T-cell (primary cell): ENCODE measurements around the gene DDR1. TPM values are rescaled to one million over a fixed set of nuclear protein-coding genes. Genes with fewer than 3 reads are reported as not detected.

ENCODE experiments used
- ATAC-seq, 4 experiments: fragments of 200-7000 bp in 3 of 4; fragments of 150-1000 bp in 1 of 4; cut with Tn5 transposase; replicated peaks in 1 of 4; 1 replicate in 3 of 4; 2 replicates in 1 of 4; pipeline ENCODE4 v1.10.0; 2021; ENCODE audit warnings: moderate library complexity in 3 of 4, mild to moderate bottlenecking in 2 of 4, moderate number of reproducible peaks in 1 of 4
- CTCF ChIA-PET, 2 donors: fragments of 300-600 bp; sonication (Branson Sonifier 250); formaldehyde crosslinking; loops; one replicate each; lab custom pipeline; 2022; ENCODE audit warnings: antibody characterized with exemption in 2 of 2; lab: Charles Lee
- POLR2A ChIA-PET, 2 donors: fragments of 300-600 bp; sonication (Branson Sonifier 250); formaldehyde crosslinking; loops; one replicate each; lab custom pipeline; 2022; ENCODE audit warnings: antibody characterized with exemption in 2 of 2; lab: Charles Lee
- DNase-seq, 35 experiments: peaks; one replicate each; pipeline versions ENCODE4 v3.0.0 to v3.0.0-alpha.2; 2013 to 2023
- H3K27ac ChIP-seq: one replicate; pipeline ENCODE4 v1.5.1; 2013; ENCODE audit warnings: low read length
- H3K27me3 ChIP-seq, 2 experiments: replicated peaks in 1 of 2; 1 replicate in 1 of 2; 2 replicates in 1 of 2; pipeline versions ENCODE4 v1.6.1 to v1.7.0; 2013; ENCODE audit warnings: low read length in 1 of 2, mixed read lengths in 1 of 2; ENCODE audit not compliant: control insufficient read depth in 2 of 2, insufficient read depth in 2 of 2; ENCODE audit errors: extremely low read depth in 1 of 2
- H3K36me3 ChIP-seq, 2 donors: 1 replicate in 1 of 2; 2 replicates in 1 of 2; pipeline versions ENCODE4 v1.6.1 to v1.7.0; 2013; ENCODE audit warnings: low read length in 1 of 2; ENCODE audit not compliant: control insufficient read depth in 2 of 2, insufficient read depth in 1 of 2; ENCODE audit errors: extremely low read depth in 1 of 2
- H3K4me1 ChIP-seq, 2 experiments: 1 replicate in 1 of 2; 2 replicates in 1 of 2; pipeline versions ENCODE4 v1.6.1 to v1.7.0; 2013; ENCODE audit warnings: low read length in 2 of 2, mixed read lengths in 1 of 2; ENCODE audit not compliant: insufficient read depth in 2 of 2, control insufficient read depth in 1 of 2; ENCODE audit errors: extremely low read depth in 1 of 2
- H3K4me3 ChIP-seq, 2 donors: 1 replicate in 1 of 2; 2 replicates in 1 of 2; pipeline versions ENCODE4 v1.5.1 to v1.7.0; 2013; ENCODE audit warnings: mild to moderate bottlenecking in 2 of 2, low read length in 1 of 2, moderate library complexity in 1 of 2; ENCODE audit not compliant: control insufficient read depth in 1 of 2; ENCODE audit errors: extremely low read depth in 1 of 2
- H3K9me3 ChIP-seq: 2 replicates; pipeline ENCODE4 v1.7.0; 2013
- H3K27ac Mint-ChIP-seq, 2 donors: one replicate each; pipeline ENCODE4 v1.8.0; 2020 to 2021; ENCODE audit warnings: mild to moderate bottlenecking in 2 of 2, mixed read lengths in 2 of 2
- H3K27me3 Mint-ChIP-seq, 2 donors: one replicate each; pipeline ENCODE4 v1.8.0; 2021 to 2022; ENCODE audit warnings: mixed read lengths in 2 of 2
- H3K36me3 Mint-ChIP-seq: one replicate; pipeline ENCODE4 v1.8.0; 2021; ENCODE audit warnings: mixed read lengths
- H3K4me1 Mint-ChIP-seq, 3 donors: one replicate each; pipeline ENCODE4 v1.8.0; 2020 to 2022; ENCODE audit warnings: mixed read lengths in 3 of 3, mild to moderate bottlenecking in 1 of 3
- H3K4me3 Mint-ChIP-seq, 3 donors: one replicate each; pipeline ENCODE4 v1.8.0; 2020 to 2022; ENCODE audit warnings: mild to moderate bottlenecking in 3 of 3, mixed read lengths in 3 of 3, moderate library complexity in 3 of 3
- H3K9me3 Mint-ChIP-seq, 3 donors: one replicate each; pipeline ENCODE4 v1.8.0; 2020 to 2022; ENCODE audit warnings: mixed read lengths in 3 of 3
- WGBS: methylation state at CpG from one replicate; pipeline ENCODE4 v1.1.5; 2013; ENCODE audit warnings: missing lambda C conversion rate; ENCODE audit not compliant: insufficient coverage; 5-methylcytosine and 5-hydroxymethylcytosine counted together
- total RNA-seq, 35 experiments: library from RNA in 6 of 35; stranded (reverse) in 6 of 35; fragments of 120-200 nt in 1 of 35; gene quantifications; one replicate each; pipeline versions ENCODE4 v1.2.1 to v1.2.4 and lab custom pipeline; 2013 to 2026

Gene DDR1
- total RNA-seq (10 to 100 TPM in 4 of 5 donors, 1 to 10 TPM in 1; 8.8 to 23.9 (median 19.3) TPM), total RNA-seq (lab: John Stamatoyannopoulos, UW) (3.6 to 26.8 (median 11.4) reads per million in 29 experiments)
- total RNA-seq (2013) = 6.2 TPM

DNA sequence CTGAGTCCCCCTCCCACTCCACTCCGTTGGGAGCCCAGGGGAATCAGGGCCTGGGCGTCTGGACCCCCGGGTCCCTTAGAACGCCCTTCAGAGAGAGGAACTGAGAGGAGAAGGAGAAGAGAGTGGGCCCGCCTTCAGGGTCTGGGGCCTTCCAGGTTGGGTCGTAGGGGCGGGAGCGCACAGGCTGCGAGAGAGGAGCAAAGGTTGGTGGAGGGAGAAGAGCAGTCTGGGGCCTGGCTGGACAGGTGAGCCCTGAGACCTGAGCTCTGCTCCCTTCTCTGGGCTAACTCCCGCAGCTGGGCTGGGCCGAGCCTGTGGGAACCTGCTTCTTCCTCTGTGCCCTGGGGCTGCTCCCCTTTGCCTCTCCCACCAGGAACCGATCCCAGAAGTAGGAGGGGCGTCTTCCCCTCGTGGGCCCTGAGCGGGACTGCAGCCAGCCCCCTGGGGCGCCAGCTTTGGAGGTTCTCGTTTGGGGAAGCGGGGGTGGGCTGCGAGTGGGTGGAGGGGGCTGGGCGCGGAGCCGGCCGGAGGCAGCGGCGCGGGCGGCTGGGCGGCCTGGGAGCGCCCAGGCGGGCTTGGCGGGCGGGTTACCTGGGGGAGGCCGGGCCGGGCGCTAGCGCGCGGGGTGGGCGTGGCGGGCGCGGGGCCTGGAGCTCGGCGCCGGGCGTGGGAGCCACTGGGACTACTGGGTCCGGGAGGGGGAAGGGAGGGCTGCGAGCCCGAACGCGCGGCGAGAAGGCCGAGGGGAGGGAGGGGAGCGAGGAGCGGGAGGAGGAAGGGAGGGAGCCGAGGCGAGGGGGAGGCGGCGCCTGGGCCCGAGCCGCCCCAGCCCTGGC lies at the start of gene DDR1:
DDR1 (plus strand) TSS at position 835 of the 836 bp plus-strand sequence. CDS start 4,211 bp downstream, outside the sequence.
- Mint-ChIP-seq H3K27ac (peak within 1 kb of the TSS; percentile 83 to 89), H3K9me3 (no peaks in the 10 kb centered on the region), H3K4me1 (peaks cover 27 to 38% (median 38%) of the 10 kb centered on the region in 3 donors), H3K4me3 (peak within 1 kb of the TSS; percentile 75 to 80 (median 78)), H3K36me3 (no peaks in the 10 kb centered on the region), H3K27me3 (no peaks in the 10 kb centered on the region)
- ATAC-seq (peak; percentile 70 to 78 (median 73)), DNase-seq (peak in 25 of 35 experiments; percentile 4 to 63 (median 27))
- Histone ChIP-seq H3K4me3 (peak within 1 kb of the TSS; percentile 60 to 63), H3K36me3 (peaks cover 0 to 4% of the 10 kb centered on the region in 2 donors), H3K27me3 (peaks cover 0 to 11% of the 10 kb centered on the region in 2 experiments), H3K4me1 (peaks cover 23 to 38% of the 10 kb centered on the region in 2 experiments), H3K27ac (no peak within 1 kb of the TSS), H3K9me3 (no peaks in the 10 kb centered on the region)
- ChIA-PET CTCF (interaction anchor here in 1 of 2 donors (0.6 to 1.2 kb wide), 3 partner anchors 59 to 199 kb away, joined by 3 to 5 read pairs (median 3); no protein-coding TSS in a partner anchor), POLR2A (interaction anchor here in 1 of 2 donors (0.5 to 0.8 kb wide), 2 partner anchors 85 to 1014 kb away, joined by 3 read pairs; partner anchors contain the start of gene EHMT2)
- WGBS = 11% methylated on average over 46 of the region's 62 CpGs

DNA sequence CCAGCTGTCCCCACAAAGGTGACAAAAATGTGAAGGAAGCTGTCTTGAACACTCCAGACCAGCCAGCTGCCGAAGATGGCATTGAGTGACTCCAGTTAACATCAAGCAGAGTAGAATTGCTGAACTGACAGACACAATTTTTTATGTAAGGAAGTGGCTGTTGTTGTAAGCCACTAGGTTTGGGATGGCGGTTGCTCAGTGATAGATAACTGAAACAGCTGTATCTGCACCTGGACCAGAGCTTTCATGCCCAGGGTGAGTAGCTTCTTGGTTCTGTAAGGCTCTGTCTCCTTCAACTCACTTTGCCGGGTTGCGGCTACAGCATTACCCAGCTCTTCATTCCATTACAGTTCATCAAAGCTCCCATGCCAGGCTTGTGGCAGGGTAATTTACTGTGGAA lies 49.7 kb upstream of the DDR1 start:
- ATAC-seq (peak; percentile 65 to 84 (median 70)), DNase-seq (peak in 11 of 35 experiments; percentile 2 to 45 (median 18))
- Mint-ChIP-seq H3K9me3 (no peaks in the 10 kb centered on the region), H3K36me3 (peaks cover 5% of the 10 kb centered on the region), H3K27me3 (no peaks in the 10 kb centered on the region), H3K4me3 (peak overlapping the region in 1 of 3 donors; percentile 29), H3K4me1 (peaks cover 38 to 56% (median 55%) of the 10 kb centered on the region in 3 donors), H3K27ac (peak overlapping the region; percentile 95 to 97)
- ChIA-PET POLR2A (no interaction called here), CTCF (no interaction called here)
- H3K27me3 ChIP-seq = no peaks in the 10 kb centered on the region
- H3K36me3 ChIP-seq = no peaks in the 10 kb centered on the region
- peaks cover 21 to 40% of the 10 kb centered on the region in 2 experiments for H3K4me1 ChIP-seq
- WGBS = 0% methylated on average over 1 of the region's 4 CpGs
- no peak overlapping the region for H3K4me3 ChIP-seq
- H3K9me3 ChIP-seq = no peaks in the 10 kb centered on the region
- peak overlapping the region; percentile 61 for H3K27ac ChIP-seq

DNA sequence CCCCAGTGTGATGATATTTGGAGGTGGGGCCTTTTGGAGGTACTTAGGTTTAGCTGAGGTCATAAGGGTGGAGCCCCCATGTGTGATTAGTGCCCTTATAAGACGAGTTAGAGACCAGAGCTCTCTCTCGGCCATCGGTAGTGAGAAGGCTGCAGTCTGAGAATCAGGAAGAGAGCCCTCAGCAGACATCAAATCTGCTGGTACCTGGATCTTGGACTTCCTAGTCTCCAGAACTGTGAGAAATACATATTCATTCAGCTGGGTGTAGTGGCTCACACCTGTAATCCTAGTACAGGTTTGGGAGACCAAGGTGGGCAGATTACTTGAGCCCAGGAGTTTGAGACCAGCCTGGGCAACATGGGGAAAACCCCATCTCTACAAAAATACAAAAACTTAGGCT lies 48.7 kb upstream of the DDR1 start:
- H3K4me1 ChIP-seq = peaks cover 17 to 35% of the 10 kb centered on the region in 2 experiments
- H3K36me3 Mint-ChIP-seq = peaks cover 5% of the 10 kb centered on the region
- H3K4me3 Mint-ChIP-seq = no peak overlapping the region
- no peaks in the 10 kb centered on the region for H3K36me3 ChIP-seq
- no peak for ATAC-seq
- H3K9me3 Mint-ChIP-seq = no peaks in the 10 kb centered on the region
- no peaks in the 10 kb centered on the region for H3K27me3 Mint-ChIP-seq
- H3K9me3 ChIP-seq = no peaks in the 10 kb centered on the region
- H3K4me3 ChIP-seq = no peak overlapping the region
- POLR2A ChIA-PET = no interaction called here
- peak overlapping the region; percentile 23 to 95 for H3K27ac Mint-ChIP-seq
- H3K27me3 ChIP-seq = no peaks in the 10 kb centered on the region
- CTCF ChIA-PET = interaction anchor here in 1 of 2 donors (0.6 kb wide), 1 partner anchor 47 kb away, joined by 8 read pairs; no protein-coding TSS in a partner anchor
- no peak for DNase-seq
- no CpG with 5 or more reads among the region's 3 CpGs for WGBS
- H3K4me1 Mint-ChIP-seq = peaks cover 32 to 53% (median 45%) of the 10 kb centered on the region in 3 donors
- no peak overlapping the region for H3K27ac ChIP-seq

DNA sequence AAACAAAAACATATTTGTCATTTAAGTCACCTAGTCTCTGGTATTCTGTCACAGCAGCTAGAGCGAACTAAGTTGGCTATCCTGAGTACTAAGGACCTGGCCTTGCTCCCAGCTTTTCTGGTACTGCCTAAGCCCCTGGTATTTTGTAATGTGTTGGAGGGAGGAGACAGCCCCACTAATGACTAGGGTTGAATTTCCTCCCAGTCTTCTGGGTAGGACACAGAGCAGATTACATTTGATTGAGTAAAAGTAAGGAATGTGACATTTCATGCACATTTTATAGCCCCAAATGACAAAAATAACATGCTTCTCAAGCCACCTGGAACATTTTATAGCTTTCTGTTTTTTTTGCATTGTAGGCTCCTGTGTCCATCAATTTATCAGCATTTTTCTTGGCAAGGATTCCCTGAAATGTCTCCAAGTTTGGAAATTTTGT lies 47.9 kb upstream of the DDR1 start:
- no peak overlapping the region for H3K4me3 ChIP-seq
- no peaks in the 10 kb centered on the region for H3K36me3 ChIP-seq
- WGBS = no CpG with 5 or more reads among the region's 1 CpG
- CTCF ChIA-PET = interaction anchor here in 1 of 2 donors (1.8 kb wide), 1 partner anchor 8 kb away, joined by 8 read pairs; no protein-coding TSS in a partner anchor
- DNase-seq = no peak
- H3K27ac ChIP-seq = no peak overlapping the region
- Mint-ChIP-seq H3K9me3 (no peaks in the 10 kb centered on the region), H3K27me3 (no peaks in the 10 kb centered on the region), H3K36me3 (peaks cover 5% of the 10 kb centered on the region), H3K4me3 (no peak overlapping the region), H3K4me1 (peaks cover 27 to 49% (median 42%) of the 10 kb centered on the region in 3 donors), H3K27ac (no peak overlapping the region)
- H3K9me3 ChIP-seq = no peaks in the 10 kb centered on the region
- H3K4me1 ChIP-seq = peaks cover 13 to 34% of the 10 kb centered on the region in 2 experiments
- no peaks in the 10 kb centered on the region for H3K27me3 ChIP-seq
- ATAC-seq = no peak
- POLR2A ChIA-PET = no interaction called here

DNA sequence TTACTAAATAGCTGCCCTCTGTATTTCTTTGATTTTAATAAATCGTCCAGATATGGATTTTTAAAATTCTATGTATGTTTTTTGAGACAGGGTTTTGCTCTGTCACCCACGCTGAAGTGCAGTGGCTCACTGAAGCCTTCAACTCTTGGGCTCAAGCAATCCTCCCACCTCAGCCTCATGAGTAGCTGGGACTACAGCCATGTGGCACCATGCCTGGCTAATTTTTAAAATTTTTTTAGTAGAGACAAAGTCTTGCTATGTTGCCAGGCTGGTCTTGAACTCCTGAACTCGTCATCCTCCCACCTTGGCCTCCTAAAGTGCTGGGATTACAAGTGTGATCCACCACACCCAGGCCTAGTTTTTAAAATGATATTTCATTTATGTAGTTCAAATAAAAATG lies 47.4 kb upstream of the DDR1 start:
- no peak overlapping the region for H3K27ac ChIP-seq
- ChIA-PET POLR2A (no interaction called here), CTCF (interaction anchor here in 1 of 2 donors (1.8 kb wide), 1 partner anchor 8 kb away, joined by 8 read pairs; no protein-coding TSS in a partner anchor)
- H3K4me1 ChIP-seq = peaks cover 10 to 34% of the 10 kb centered on the region in 2 experiments
- no peak overlapping the region for H3K27ac Mint-ChIP-seq
- no peaks in the 10 kb centered on the region for H3K27me3 Mint-ChIP-seq
- H3K36me3 ChIP-seq = no peaks in the 10 kb centered on the region
- H3K9me3 ChIP-seq = no peaks in the 10 kb centered on the region
- no peaks in the 10 kb centered on the region for H3K27me3 ChIP-seq
- peaks cover 22 to 48% (median 37%) of the 10 kb centered on the region in 3 donors for H3K4me1 Mint-ChIP-seq
- no peak overlapping the region for H3K4me3 Mint-ChIP-seq
- H3K36me3 Mint-ChIP-seq = peaks cover 5% of the 10 kb centered on the region
- WGBS = no CpG with 5 or more reads among the region's 3 CpGs
- no peaks in the 10 kb centered on the region for H3K9me3 Mint-ChIP-seq
- H3K4me3 ChIP-seq = no peak overlapping the region
- ATAC-seq (no peak), DNase-seq (no peak)

DNA sequence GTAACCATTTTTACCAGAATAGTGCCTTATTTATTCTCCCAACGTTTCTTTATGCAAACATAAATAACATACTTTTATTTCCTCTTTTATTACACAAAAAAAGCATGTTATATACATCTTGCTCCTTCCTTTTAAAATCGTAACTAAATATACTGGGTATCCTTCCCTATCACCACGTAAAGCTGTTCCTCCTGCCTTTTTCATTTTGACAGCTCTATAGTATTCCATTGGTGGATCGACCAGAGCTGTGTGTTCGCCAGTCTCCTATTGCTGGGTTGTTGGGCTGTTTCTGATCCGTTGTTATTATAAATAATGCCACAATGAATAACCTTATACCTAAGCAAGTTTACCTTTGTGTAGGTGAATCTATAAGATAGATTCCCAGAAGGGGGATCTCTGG lies 46.9 kb upstream of the DDR1 start:
- H3K4me1 ChIP-seq = peaks cover 10 to 34% of the 10 kb centered on the region in 2 experiments
- Mint-ChIP-seq H3K4me3 (no peak overlapping the region), H3K9me3 (no peaks in the 10 kb centered on the region), H3K4me1 (peaks cover 21 to 47% (median 36%) of the 10 kb centered on the region in 3 donors), H3K27ac (no peak overlapping the region), H3K27me3 (no peaks in the 10 kb centered on the region), H3K36me3 (peaks cover 5% of the 10 kb centered on the region)
- no peak overlapping the region for H3K4me3 ChIP-seq
- 63% methylated on average over 1 of the region's 6 CpGs for WGBS
- H3K36me3 ChIP-seq = no peaks in the 10 kb centered on the region
- ATAC-seq (no peak), DNase-seq (no peak)
- POLR2A ChIA-PET = no interaction called here
- H3K27me3 ChIP-seq = no peaks in the 10 kb centered on the region
- no peaks in the 10 kb centered on the region for H3K9me3 ChIP-seq
- CTCF ChIA-PET = interaction anchor here in 1 of 2 donors (1.8 kb wide), 1 partner anchor 9 kb away, joined by 8 read pairs; no protein-coding TSS in a partner anchor
- no peak overlapping the region for H3K27ac ChIP-seq
